GM21447 (cell line): ENCODE measurements around the gene SH2D1A.
"Not testable (repeated sequence)": the region's sequence is repeated elsewhere in the genome, so short reads cannot be mapped to it uniquely, and the experiment has no call there.

Source experiments
- ATAC-seq: cut with Tn5 transposase; IDR thresholded peaks from one replicate; pipeline ENCODE4 v1.9.1; 2021; ENCODE audit not compliant: unreplicated experiment

SH2D1A gene

GRCh38 chrX:124348885-124349453, 2.6 kb downstream of the SH2D1A start:
- ATAC-seq: no peak

GRCh38 chrX:124354648-124355047, 8.3 kb downstream of the SH2D1A start:
- ATAC-seq: no peak

- no peak for ATAC-seq
Measured at GRCh38 chrX:124358800-124359383, 12.5 kb downstream of the SH2D1A start.

GRCh38 chrX:124362072-124362471, 15.7 kb downstream of the SH2D1A start:
- no peak for ATAC-seq

GRCh38 chrX:124362761-124363160, 16.4 kb downstream of the SH2D1A start:
- no peak for ATAC-seq

- no peak for ATAC-seq
Measured at GRCh38 chrX:124369722-124370121, 23.4 kb downstream of the SH2D1A start.

- ATAC-seq: no peak
Measured at GRCh38 chrX:124373348-124373747, 27.0 kb downstream of the SH2D1A start.

- ATAC-seq: no peak
Measured at GRCh38 chrX:124378643-124379042, 32.3 kb downstream of the SH2D1A start.

GRCh38 chrX:124383354-124383753, 37.0 kb downstream of the SH2D1A start:
- ATAC-seq: no peak

- ATAC-seq: no peak
Measured at GRCh38 chrX:124386401-124386800, 40.0 kb downstream of the SH2D1A start.

GRCh38 chrX:124388562-124388961, 42.2 kb downstream of the SH2D1A start:
- ATAC-seq: peak; percentile 60

- no peak for ATAC-seq
Measured at GRCh38 chrX:124392794-124393193, 46.4 kb downstream of the SH2D1A start.

- ATAC-seq: no peak
Measured at GRCh38 chrX:124393238-124393637, 46.9 kb downstream of the SH2D1A start.

- no peak for ATAC-seq
Measured at GRCh38 chrX:124393659-124394058, 47.3 kb downstream of the SH2D1A start.

GRCh38 chrX:124395145-124395880, 49.0 kb downstream of the SH2D1A start:
- peak; percentile 77 for ATAC-seq

- no peak for ATAC-seq
Measured at GRCh38 chrX:124401696-124402095, 55.3 kb downstream of the SH2D1A start.

GRCh38 chrX:124405868-124406267, 59.5 kb downstream of the SH2D1A start:
- no peak for ATAC-seq

- no peak for ATAC-seq
Measured at GRCh38 chrX:124406294-124407014, 60.1 kb downstream of the SH2D1A start.

- ATAC-seq: no peak
Measured at GRCh38 chrX:124407226-124407625, 60.9 kb downstream of the SH2D1A start.

- not testable (repeated sequence) for ATAC-seq
Measured at GRCh38 chrX:124408380-124408779, 62.0 kb downstream of the SH2D1A start.

GRCh38 chrX:124413244-124413643, 66.9 kb downstream of the SH2D1A start:
- no peak for ATAC-seq

- ATAC-seq: no peak
Measured at GRCh38 chrX:124414281-124414680, 67.9 kb downstream of the SH2D1A start.
